CD4-positive, CD25-positive, alpha-beta regulatory T cell (primary cell): Measurements from ENCODE around the gene PRMT7. TPM values are rescaled to one million over a fixed set of nuclear protein-coding genes. Genes with fewer than 3 reads are reported as not detected.

ENCODE experiments used
- ATAC-seq, 2 donors: fragments of 150-1000 bp; cut with Tn5 transposase; one replicate each; pipeline ENCODE4 v1.10.0; 2021; ENCODE audit warnings: low read depth in 2 of 2, moderate number of reproducible peaks in 2 of 2, moderate library complexity in 1 of 2
- DNase-seq, 3 donors: peaks; one replicate each; pipeline versions ENCODE4 v3.0.0 to v3.0.0-alpha.2; 2012 to 2022; ENCODE audit warnings: mixed read lengths in 1 of 3
- H3K27ac ChIP-seq: one replicate; pipeline ENCODE4 v1.7.0; 2013; ENCODE audit warnings: mild to moderate bottlenecking, low read length; ENCODE audit not compliant: insufficient read depth, poor library complexity, severe bottlenecking
- H3K27me3 ChIP-seq: one replicate; pipeline ENCODE4 v1.7.0; 2013; ENCODE audit warnings: low read length; ENCODE audit not compliant: control insufficient read depth, insufficient read depth
- H3K36me3 ChIP-seq: one replicate; pipeline ENCODE4 v1.7.0; 2013; ENCODE audit warnings: mild to moderate bottlenecking, low read length, moderate library complexity; ENCODE audit not compliant: control insufficient read depth, insufficient read depth
- H3K4me1 ChIP-seq: 2 replicates; pipeline ENCODE4 v1.7.0; 2013; ENCODE audit warnings: mild to moderate bottlenecking, low read length; ENCODE audit not compliant: insufficient read depth, control insufficient read depth, poor library complexity, severe bottlenecking
- H3K4me3 ChIP-seq: one replicate; pipeline ENCODE4 v1.7.0; 2013; ENCODE audit warnings: low read depth, mild to moderate bottlenecking, low read length, moderate library complexity
- H3K9me3 ChIP-seq, 2 experiments: 1 replicate in 1 of 2; 2 replicates in 1 of 2; pipeline ENCODE4 v1.7.0; 2013; ENCODE audit warnings: low read length in 2 of 2, mild to moderate bottlenecking in 1 of 2, moderate library complexity in 1 of 2; ENCODE audit not compliant: control insufficient read depth in 2 of 2
- H3K27ac Mint-ChIP-seq, 3 donors: one replicate each; pipeline ENCODE4 v1.8.0; 2020 to 2022; ENCODE audit warnings: mild to moderate bottlenecking in 3 of 3, mixed read lengths in 3 of 3, moderate library complexity in 2 of 3
- H3K27me3 Mint-ChIP-seq: one replicate; pipeline ENCODE4 v1.8.0; 2022; ENCODE audit warnings: mild to moderate bottlenecking, mixed read lengths
- H3K36me3 Mint-ChIP-seq: one replicate; pipeline ENCODE4 v1.8.0; 2020; ENCODE audit warnings: mixed read lengths
- H3K4me1 Mint-ChIP-seq, 4 donors: one replicate each; pipeline ENCODE4 v1.8.0; 2020 to 2022; ENCODE audit warnings: mixed read lengths in 4 of 4, mild to moderate bottlenecking in 1 of 4
- H3K4me3 Mint-ChIP-seq, 4 donors: one replicate each; pipeline ENCODE4 v1.8.0; 2020 to 2022; ENCODE audit warnings: mild to moderate bottlenecking in 4 of 4, mixed read lengths in 4 of 4, moderate library complexity in 3 of 4
- H3K9me3 Mint-ChIP-seq, 7 donors: one replicate each; pipeline ENCODE4 v1.8.0; 2020 to 2022; ENCODE audit warnings: mixed read lengths in 7 of 7, mild to moderate bottlenecking in 3 of 7, moderate library complexity in 2 of 7
- polyA plus RNA-seq, 4 donors: library from polyadenylated mRNA; unstranded; fragments of 300-500 nt; fragmentation: Illumina TruSeq; gene quantifications; one replicate each; pipeline ENCODE4 v1.2.3, GENCODE V29; 2021
- total RNA-seq: library from RNA; stranded (reverse); gene quantifications from one replicate; pipeline ENCODE4 v1.2.3, GENCODE V29; 2022

The PRMT7 gene
- total RNA-seq (53.8 TPM), polyA plus RNA-seq (10 to 100 TPM; 32.4 to 34.8 (median 34.1) TPM)

DNA sequence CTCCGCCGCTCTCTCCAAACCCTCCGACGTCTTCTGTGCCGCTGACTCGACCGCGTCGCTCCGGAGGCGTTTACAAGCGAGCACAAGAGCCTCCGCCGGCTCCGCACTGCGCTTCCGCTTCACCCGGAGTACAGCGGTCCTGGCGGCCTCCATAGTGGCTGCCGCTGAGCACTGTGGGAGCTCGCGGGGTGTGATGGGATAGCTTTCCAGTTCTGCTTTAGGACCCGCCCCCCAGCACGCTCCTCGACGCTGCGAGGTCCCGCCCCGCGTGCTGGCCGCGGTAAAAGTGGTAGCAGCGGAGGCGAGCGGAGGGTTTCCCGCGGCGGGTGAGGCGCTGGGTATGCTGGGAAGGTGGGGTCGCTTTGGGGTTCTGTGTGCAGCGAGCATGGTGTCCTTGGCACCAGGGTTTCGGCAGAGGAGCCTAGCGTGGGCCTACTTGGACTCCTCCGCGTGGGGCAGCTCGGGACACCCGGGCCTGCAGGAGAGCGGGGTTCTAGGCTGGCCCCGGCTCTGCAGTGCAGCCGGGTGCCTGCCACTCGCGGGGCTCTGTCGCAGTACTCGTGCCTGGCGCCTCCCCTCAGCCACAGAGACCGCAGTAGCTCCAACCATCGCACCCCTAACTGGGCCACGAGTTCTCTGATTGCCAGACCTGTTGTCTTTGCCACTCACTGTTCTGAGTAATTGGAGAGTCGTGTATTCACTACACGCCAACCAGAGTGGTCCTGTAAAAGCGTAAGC lies at the start of gene PRMT7, which contains the start of gene SLC7A6OS:
TSS of gene PRMT7 (plus strand) at position 246 of the 738 bp plus-strand sequence. CDS start 4,961 bp downstream, outside the sequence.
TSS of gene SLC7A6OS (minus strand) at position 173 of the 738 bp plus-strand sequence. CDS start at position 153, 20 bp downstream.
- Mint-ChIP-seq H3K27me3 (no peaks in the 10 kb centered on the region), H3K36me3 (peaks cover 28% of the 10 kb centered on the region), H3K27ac (peak within 1 kb of the TSS; percentile 92 to 98 (median 98)), H3K4me1 (peaks cover 24 to 66% (median 36%) of the 10 kb centered on the region in 4 donors), H3K9me3 (no peaks in the 10 kb centered on the region), H3K4me3 (peak within 1 kb of the TSS; percentile 98 to 99 (median 98))
- Histone ChIP-seq H3K36me3 (peaks cover 41% of the 10 kb centered on the region), H3K27ac (peak within 1 kb of the TSS; percentile 82), H3K27me3 (no peaks in the 10 kb centered on the region), H3K4me1 (peaks cover 41% of the 10 kb centered on the region), H3K4me3 (peak within 1 kb of the TSS; percentile 81), H3K9me3 (no peaks in the 10 kb centered on the region)
- ATAC-seq (peak; percentile 99), DNase-seq (peak; percentile 91 to 97 (median 92))

DNA sequence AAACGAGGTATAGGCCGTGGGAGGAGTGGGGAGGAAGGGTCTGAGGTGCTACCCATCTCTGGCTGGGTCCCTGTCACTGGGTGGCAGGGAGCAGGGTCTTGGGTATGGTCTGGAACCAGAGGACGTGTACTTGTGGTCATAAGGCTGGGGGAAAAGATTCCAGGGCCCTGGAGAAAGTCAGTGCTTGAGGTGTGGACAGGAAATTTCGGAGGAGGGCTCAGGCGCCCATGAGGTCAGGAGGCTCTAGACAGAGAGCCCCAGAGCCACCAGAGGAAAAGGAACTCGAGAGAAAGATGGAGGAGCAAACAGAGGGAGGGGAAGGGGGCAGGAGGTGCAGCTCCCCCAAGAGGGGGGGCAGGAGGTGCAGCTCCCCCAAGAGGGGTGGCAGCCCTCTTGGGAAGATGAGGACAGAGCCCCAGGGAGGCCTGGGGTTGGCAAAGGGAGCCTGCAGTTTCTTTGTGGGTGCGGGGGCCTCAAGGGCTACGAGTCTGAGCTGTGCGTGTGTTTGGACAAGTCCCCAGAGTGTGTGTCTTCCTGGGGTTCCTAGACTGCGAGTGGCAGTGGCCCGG lies 47.2 kb upstream of the PRMT7 start:
- Histone ChIP-seq H3K4me3 (no peak overlapping the region), H3K9me3 (no peaks in the 10 kb centered on the region), H3K27me3 (no peaks in the 10 kb centered on the region), H3K4me1 (peaks cover 49% of the 10 kb centered on the region), H3K27ac (peak overlapping the region; percentile 94), H3K36me3 (peaks cover 13% of the 10 kb centered on the region)
- H3K27me3 Mint-ChIP-seq, result no peaks in the 10 kb centered on the region
- peaks cover 13 to 53% (median 32%) of the 10 kb centered on the region in 4 donors for H3K4me1 Mint-ChIP-seq
- peak overlapping the region; percentile 96 to 98 (median 98) for H3K27ac Mint-ChIP-seq
- peak overlapping the region; percentile 93 to 96 (median 95) for H3K4me3 Mint-ChIP-seq
- peaks cover 14% of the 10 kb centered on the region for H3K36me3 Mint-ChIP-seq
- ATAC-seq, result peak in 1 of 2 donors; percentile 32
- H3K9me3 Mint-ChIP-seq, result no peaks in the 10 kb centered on the region
- no peak for DNase-seq

- no peaks in the 10 kb centered on the region for H3K27me3 Mint-ChIP-seq
- peak; percentile 81 to 85 (median 84) for DNase-seq
- Histone ChIP-seq H3K36me3 (peaks cover 9% of the 10 kb centered on the region), H3K4me3 (peak within 1 kb of the TSS; percentile 97), H3K9me3 (no peaks in the 10 kb centered on the region), H3K4me1 (peaks cover 56% of the 10 kb centered on the region), H3K27ac (peak within 1 kb of the TSS; percentile 94), H3K27me3 (no peaks in the 10 kb centered on the region)
- H3K9me3 Mint-ChIP-seq, result no peaks in the 10 kb centered on the region
- H3K4me3 Mint-ChIP-seq, result peak within 1 kb of the TSS; percentile 93 to 97 (median 96)
- peaks cover 18 to 60% (median 38%) of the 10 kb centered on the region in 4 donors for H3K4me1 Mint-ChIP-seq
- ATAC-seq, result peak; percentile 74 to 79
- H3K27ac Mint-ChIP-seq, result peak within 1 kb of the TSS; percentile 96 to 98 (median 98)
- H3K36me3 Mint-ChIP-seq, result peaks cover 15% of the 10 kb centered on the region
These were observed 46.4 kb upstream of the PRMT7 start, which contains the start of gene SLC7A6 for GRCh38 chr16:68264128-68265077. SLC7A6 (plus strand) TSS chr16:68264526; CDS start chr16:68274727, 10,201 bp downstream.

DNA sequence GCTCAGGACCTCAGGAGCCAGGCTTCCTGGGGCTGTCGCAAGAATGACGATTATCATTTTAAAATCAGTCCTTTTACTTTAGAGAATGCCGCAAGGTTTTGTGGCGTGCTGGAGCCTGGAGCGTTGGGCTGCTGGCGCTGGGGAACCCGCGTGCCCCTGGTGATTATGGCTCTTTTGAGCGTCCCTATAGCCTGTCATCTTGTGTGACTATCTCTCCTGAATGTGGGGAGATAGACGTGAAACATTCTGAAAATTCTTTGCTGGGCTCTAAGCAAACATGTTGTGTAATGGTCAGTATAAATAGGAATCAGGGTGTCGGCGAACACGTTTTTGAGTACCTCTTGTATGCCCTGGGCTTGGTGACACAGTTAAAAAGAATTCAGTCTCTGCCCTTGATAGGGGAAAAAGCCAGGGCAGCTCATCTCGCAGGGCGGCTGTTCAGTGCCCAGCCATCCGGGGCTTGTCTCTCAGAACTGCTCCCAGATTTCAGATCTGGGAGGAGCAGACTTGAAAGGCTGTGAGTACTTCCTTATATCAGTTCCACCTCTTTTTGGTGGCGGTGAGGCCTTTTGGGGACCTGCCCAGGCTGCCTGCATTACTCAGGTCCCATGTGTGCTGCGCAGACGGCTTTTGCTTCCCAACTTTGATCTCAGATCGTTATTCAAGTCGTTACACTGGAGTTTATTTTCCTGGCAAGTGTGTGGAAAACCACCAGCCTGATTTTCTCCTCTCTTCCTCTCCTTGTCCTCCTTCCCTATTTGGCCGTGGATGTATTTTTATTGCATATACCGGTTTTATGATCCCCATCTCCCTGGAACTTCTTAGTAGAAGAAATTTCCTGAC lies 45.5 kb upstream of the PRMT7 start:
- Mint-ChIP-seq H3K9me3 (no peaks in the 10 kb centered on the region), H3K36me3 (peaks cover 12% of the 10 kb centered on the region), H3K4me1 (peaks cover 20 to 69% (median 44%) of the 10 kb centered on the region in 4 donors), H3K27me3 (no peaks in the 10 kb centered on the region), H3K4me3 (peak overlapping the region; percentile 91 to 97 (median 94)), H3K27ac (peak overlapping the region; percentile 96 to 98 (median 97))
- no peaks in the 10 kb centered on the region for H3K9me3 ChIP-seq
- DNase-seq (peak in 2 of 3 donors; percentile 46 to 59), ATAC-seq (peak; percentile 9 to 10)
- H3K4me1 ChIP-seq, result peaks cover 65% of the 10 kb centered on the region
- H3K27me3 ChIP-seq, result no peaks in the 10 kb centered on the region
- H3K4me3 ChIP-seq, result peak overlapping the region; percentile 97
- peak overlapping the region; percentile 94 for H3K27ac ChIP-seq
- H3K36me3 ChIP-seq, result no peaks in the 10 kb centered on the region

DNA sequence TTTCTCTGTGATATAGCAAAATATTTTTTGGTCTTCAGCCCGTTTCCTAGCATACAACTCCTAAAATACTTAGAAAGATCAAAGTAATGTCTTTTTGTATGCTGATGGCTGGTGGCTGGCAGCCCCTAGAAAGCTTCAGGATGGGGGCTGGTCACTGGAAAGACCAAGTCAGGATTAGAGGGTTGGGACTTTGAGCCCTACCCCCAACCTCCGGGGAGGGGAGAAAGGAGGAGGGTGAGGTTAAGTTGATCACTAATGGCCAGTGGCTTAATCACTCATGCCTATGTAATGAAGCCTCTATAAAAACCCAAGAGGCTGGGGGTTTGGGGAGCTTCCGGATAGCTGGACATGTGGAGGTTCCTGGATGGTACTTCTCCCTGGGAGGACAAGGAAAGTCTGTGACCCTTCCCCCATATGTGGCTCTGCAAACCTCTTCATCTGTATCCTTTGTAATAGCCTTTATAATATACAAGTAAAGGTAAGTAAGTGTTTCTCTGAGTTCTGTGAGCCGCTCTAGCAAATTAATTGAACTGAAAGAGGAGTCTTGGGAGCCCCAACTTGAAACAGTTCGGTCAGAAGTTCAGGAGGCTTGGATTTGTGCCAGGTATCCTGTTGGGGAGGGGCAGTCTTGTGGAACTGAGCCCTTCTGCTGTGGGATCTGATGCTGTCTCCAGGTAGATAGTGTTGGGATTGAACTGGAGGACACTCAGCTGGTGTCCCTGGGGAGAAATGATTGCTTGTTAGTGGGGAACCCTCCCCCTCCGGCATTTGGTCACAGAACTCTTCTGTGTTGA lies 43.0 kb upstream of the PRMT7 start:
- no peak for DNase-seq
- H3K4me1 ChIP-seq, result peaks cover 81% of the 10 kb centered on the region
- H3K27me3 ChIP-seq, result no peaks in the 10 kb centered on the region

DNA sequence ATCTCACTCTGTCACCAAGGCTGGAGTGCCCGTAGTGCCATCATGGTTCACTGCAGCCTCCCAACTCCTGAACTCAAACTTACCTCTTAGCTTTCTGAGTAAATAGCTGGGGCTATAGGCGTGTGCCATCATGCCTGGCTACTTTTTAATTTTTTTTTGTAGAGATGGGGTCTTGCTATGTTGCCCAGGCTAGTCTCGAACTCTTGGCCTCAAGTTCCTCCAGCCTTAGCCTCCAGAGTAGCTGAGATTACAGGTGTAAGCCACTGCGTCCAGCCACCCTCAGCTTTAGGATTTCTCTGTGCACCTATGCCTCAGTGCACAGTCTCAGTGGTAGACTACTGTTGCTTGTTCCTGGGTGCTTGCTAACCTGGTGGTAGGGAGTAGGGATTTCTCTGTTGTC lies 41.0 kb upstream of the PRMT7 start:
- ATAC-seq, result no peak
- peak overlapping the region; percentile 17 to 88 (median 78) for H3K4me3 Mint-ChIP-seq
- H3K4me1 ChIP-seq, result peaks cover 94% of the 10 kb centered on the region

More for the DNA sequence above, 43.0 kb upstream of the PRMT7 start:
- Mint-ChIP-seq H3K4me3 (peak overlapping the region; percentile 68 to 87 (median 82)), H3K27me3 (no peaks in the 10 kb centered on the region), H3K27ac (peak overlapping the region; percentile 93 to 95 (median 93)), H3K36me3 (peaks cover 16% of the 10 kb centered on the region), H3K4me1 (peaks cover 25 to 82% (median 55%) of the 10 kb centered on the region in 4 donors), H3K9me3 (no peaks in the 10 kb centered on the region)
- H3K27ac ChIP-seq, result peak overlapping the region; percentile 82
- ATAC-seq, result no peak
- H3K36me3 ChIP-seq, result peaks cover 2% of the 10 kb centered on the region
- H3K4me3 ChIP-seq, result peak overlapping the region; percentile 4
- no peaks in the 10 kb centered on the region for H3K9me3 ChIP-seq

More for the DNA sequence above, 41.0 kb upstream of the PRMT7 start:
- Mint-ChIP-seq H3K36me3 (peaks cover 33% of the 10 kb centered on the region), H3K9me3 (no peaks in the 10 kb centered on the region), H3K4me1 (peaks cover 33 to 91% (median 70%) of the 10 kb centered on the region in 4 donors), H3K27me3 (no peaks in the 10 kb centered on the region), H3K27ac (peak overlapping the region; percentile 92 to 97 (median 93))
- DNase-seq, result no peak
- Histone ChIP-seq H3K4me3 (peak overlapping the region; percentile 60), H3K27me3 (no peaks in the 10 kb centered on the region), H3K36me3 (peaks cover 12% of the 10 kb centered on the region), H3K9me3 (no peaks in the 10 kb centered on the region), H3K27ac (peak overlapping the region; percentile 82)
